ENCODE measurements around the gene SCAMP2.

Gene SCAMP2

GRCh38 chr15:74869372-74869725 lies 3.8 kb downstream of the SCAMP2 start:
- no peak for DNase-seq (ENCODE audit: low read depth)
- no peak overlapping the region for H3K4me3 ChIP-seq (ENCODE audit: low read length)
- TF ChIP-seq, protein P1, sequence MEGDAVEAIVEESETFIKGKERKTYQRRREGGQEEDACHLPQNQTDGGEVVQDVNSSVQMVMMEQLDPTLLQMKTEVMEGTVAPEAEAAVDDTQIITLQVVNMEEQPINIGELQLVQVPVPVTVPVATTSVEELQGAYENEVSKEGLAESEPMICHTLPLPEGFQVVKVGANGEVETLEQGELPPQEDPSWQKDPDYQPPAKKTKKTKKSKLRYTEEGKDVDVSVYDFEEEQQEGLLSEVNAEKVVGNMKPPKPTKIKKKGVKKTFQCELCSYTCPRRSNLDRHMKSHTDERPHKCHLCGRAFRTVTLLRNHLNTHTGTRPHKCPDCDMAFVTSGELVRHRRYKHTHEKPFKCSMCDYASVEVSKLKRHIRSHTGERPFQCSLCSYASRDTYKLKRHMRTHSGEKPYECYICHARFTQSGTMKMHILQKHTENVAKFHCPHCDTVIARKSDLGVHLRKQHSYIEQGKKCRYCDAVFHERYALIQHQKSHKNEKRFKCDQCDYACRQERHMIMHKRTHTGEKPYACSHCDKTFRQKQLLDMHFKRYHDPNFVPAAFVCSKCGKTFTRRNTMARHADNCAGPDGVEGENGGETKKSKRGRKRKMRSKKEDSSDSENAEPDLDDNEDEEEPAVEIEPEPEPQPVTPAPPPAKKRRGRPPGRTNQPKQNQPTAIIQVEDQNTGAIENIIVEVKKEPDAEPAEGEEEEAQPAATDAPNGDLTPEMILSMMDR (conservative IDR thresholded peaks at IDR 0.05; ENCODE audit: low read depth, low read length): no peak

DNA sequence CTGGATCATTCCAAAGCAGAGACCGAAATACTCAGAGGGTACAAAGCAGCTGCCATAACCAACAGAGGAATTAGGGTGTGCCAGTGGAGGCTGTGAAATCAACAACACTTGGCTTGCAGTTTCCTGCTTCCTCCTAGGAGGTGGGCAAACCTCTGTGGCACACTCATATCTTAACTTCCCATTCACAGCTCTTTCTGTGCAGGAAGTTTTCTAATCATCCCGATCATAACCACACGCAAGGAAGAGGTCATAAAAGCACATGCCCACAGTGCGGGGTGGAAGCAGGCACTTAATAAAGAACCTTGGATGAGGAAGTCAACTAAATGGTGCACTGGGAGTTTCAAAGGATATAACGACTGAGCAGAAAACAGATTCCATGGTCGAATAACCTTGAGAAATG lies 5.1 kb downstream of the SCAMP2 start:
- H3K4me3 ChIP-seq (ENCODE audit: low read length): no peak overlapping the region
- TF ChIP-seq, protein P1 (conservative IDR thresholded peaks at IDR 0.05; ENCODE audit: low read depth, low read length): no peak
- no peak for DNase-seq (ENCODE audit: low read depth)

GRCh38 chr15:74867466-74868038 lies 5.6 kb downstream of the SCAMP2 start:
- no peak overlapping the region for H3K4me3 ChIP-seq (ENCODE audit: low read length)
- TF ChIP-seq, protein P1 (conservative IDR thresholded peaks at IDR 0.05; ENCODE audit: low read depth, low read length): no peak

GRCh38 chr15:74866090-74866489 lies 7.1 kb downstream of the SCAMP2 start:
- H3K4me3 ChIP-seq (ENCODE audit: low read length): no peak overlapping the region
- TF ChIP-seq, protein P1 (conservative IDR thresholded peaks at IDR 0.05; ENCODE audit: low read depth, low read length): no peak
- DNase-seq (ENCODE audit: low read depth): peak; percentile 54

More at GRCh38 chr15:74867466-74868038, 5.6 kb downstream of the SCAMP2 start:
- no peak for DNase-seq (ENCODE audit: low read depth)

DNA sequence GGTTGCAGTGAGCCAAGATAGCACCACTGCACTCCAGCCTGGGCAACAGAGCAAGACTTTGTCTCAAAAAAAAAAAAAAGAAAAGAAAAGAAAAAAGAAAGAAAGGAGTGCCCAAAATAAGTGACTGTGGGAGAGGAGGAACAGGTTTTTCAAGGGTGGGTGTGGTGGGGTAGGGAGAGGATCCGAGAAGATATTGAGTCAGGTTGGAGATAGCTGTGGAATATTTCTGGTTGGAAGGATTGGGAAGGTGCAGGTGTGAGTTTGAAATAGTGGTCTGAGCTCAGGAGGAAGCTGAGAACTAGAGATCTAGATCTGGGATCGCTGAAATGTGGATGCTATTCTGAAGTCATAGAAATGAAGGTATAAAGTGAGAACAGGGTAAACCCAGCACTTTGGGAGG lies 7.8 kb downstream of the SCAMP2 start:
- TF ChIP-seq, protein P1 (conservative IDR thresholded peaks at IDR 0.05; ENCODE audit: low read depth, low read length): no peak
- no peak overlapping the region for H3K4me3 ChIP-seq (ENCODE audit: low read length)
- no peak for DNase-seq (ENCODE audit: low read depth)

GRCh38 chr15:74864296-74864695 lies 8.9 kb downstream of the SCAMP2 start:
- TF ChIP-seq, protein P1 (conservative IDR thresholded peaks at IDR 0.05; ENCODE audit: low read depth, low read length): no peak
- no peak for DNase-seq (ENCODE audit: low read depth)
- H3K4me3 ChIP-seq (ENCODE audit: low read length): no peak overlapping the region

GRCh38 chr15:74863239-74864056 lies 9.7 kb downstream of the SCAMP2 start:
- DNase-seq (ENCODE audit: low read depth): peak; percentile 45
- no peak overlapping the region for H3K4me3 ChIP-seq (ENCODE audit: low read length)
- TF ChIP-seq, protein P1 (conservative IDR thresholded peaks at IDR 0.05; ENCODE audit: low read depth, low read length): no peak
